Vein endothelial cell (primary cell): ENCODE results near the gene KLHL12. TPM values are rescaled to one million over a fixed set of nuclear protein-coding genes. Genes with fewer than 3 reads are reported as not detected.

Source experiments
- small RNA-seq: library from RNA; depleted of rRNA; stranded (forward); fragments of <200 nt; gene quantifications from one replicate; pipeline ENCODE3, GENCODE V24; 2012
- total RNA-seq: library from RNA; depleted of rRNA; stranded (reverse); fragments of >200 nt; gene quantifications from 2 replicates; pipeline ENCODE4 v1.2.3, GENCODE V29; 2012

KLHL12 gene
- 23.8 and 24.5 TPM in 2 replicates for total RNA-seq

DNA sequence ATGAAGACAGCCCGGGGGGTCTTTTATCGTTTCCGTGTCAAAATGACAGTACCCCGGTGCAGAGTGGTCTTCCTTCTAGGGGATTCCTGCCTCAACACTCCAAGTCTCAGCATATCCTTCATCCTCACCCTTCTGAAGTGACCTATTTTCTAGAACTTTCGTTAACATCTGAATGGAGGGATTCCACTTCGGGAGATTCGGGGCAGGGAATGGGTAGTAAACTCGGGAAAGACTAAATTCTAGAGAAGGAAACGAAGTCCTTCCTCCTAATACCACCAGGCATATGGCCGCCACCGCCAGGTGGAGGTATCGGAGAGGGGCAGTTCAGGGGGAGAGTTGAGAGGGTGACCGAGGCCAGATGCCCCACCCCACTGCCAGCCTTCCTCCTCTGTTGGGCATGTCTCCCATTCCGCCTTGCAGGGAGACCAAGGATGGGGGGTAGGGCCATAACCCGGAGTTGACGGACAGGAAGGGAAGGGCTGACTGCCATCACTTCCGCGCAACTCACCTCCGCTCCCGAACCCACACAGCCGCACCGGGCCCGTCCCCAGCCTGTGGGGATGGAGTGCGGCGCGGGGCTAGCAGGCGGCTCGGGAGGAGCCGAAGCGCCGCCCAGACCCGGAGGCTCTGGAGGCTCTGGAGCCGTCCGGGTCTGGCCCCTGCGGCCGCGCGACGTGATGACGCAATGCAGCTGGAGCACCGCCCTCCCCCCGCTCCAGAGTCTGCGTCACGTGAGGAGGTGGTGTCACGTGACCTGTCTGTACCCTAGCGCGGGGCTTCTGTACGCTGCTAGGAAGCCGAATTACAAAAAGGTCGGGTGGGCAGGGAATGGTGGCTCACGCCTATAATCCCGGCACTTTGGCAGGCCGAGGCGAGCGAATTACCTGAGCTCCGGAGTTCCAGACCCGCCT is at the start of gene KLHL12:
KLHL12 (minus strand) TSS at position 654 of the 911 bp plus-strand sequence. CDS start 2,072 bp downstream, outside the sequence.

DNA sequence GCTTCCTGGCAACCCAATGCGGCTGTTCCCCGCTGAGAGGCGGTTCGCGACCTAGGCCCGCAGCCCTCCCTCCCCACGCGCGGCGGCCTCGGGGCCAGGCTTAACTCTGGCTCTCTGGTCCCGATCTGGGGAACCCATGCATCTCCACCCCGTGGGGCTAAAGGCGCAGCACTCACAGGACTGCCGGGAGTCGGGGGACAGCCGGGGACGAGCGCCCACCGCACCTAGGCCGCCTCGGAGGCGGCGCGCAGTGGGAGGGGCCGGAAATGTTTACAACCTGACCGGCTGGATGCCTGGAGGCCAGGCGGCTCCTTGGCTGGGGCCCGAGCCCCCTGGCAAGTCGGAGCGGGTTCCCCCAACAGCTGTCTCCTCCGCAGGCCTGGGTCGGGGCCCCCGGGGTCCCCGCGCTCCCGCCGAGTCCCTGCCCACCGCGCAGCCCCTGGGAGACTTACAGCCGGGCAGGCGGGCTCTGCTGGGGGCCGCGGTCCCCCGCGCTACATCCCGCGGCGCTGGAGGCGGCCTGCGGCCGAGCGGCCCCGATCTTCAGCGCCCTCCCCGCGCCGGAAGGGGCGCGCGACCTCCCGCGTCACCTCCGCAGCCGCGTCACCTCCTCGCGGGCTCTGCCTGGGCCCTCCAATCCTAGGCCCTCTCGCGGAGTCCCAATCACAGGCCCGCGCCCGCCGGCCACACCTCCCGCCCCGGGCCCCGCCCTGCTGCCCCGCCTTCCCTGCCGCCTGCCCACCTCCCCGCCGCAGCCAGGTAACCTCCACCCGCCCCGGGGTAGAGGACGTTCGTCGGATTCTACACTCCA is 30.9 kb upstream of the KLHL12 start, which contains the start of gene ADIPOR1:
ADIPOR1 (minus strand) TSS at position 580 of the 811 bp plus-strand sequence. CDS start 7,242 bp downstream, outside the sequence.

DNA sequence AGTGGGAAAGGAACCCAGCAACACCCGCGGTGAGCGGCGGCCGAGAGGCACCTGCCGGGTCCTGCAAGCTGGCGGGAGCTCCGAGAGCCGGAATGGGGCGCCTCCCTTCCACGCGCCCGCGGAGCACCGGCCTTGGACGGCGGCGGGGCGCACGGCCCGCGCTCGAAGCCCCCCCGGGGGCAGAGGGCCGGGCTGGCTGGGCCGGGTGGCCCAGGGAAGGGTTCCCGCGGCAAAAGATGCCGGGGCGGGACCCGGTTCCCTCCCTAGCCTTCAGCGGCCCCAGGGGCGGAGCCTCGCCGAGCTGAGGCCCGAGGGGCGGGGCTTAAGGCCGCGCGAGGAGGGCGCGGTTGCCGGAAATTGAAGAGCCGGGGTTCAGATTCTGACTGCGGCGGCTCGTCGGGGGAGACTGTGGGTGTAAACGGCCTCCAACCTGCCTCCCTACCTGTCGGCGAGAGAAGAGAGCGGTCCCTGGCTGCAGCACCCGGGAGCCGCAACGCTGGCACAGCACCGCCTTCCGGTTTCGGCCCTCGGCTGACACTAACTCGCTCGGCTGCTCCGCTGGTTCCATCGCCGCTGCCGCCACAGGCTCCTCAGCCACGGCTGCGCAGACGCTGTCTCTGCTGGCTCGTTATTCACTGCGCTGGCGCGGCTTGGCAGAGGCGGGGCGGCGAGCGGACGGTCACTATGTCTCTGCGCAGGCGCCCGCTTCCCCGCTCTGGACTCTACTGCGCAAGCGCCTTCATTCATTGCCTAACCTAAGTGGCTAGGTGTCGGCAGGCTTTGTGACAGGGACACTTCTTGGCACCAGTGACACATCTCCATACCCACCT is 38.3 kb downstream of the KLHL12 start, which contains the start of gene RABIF:
RABIF (minus strand) TSS at position 619 of the 830 bp plus-strand sequence; CDS start at position 568, 51 bp downstream.

Small RNA genes lying within 50 kb of the gene (small RNA-seq; reads per million reads assigned to genes)
- gene RF00019 = not detected

Other genes with a start within 250 kb of the KLHL12 start
- gene SYT2, start 216.8 kb downstream of the KLHL12 start, total RNA-seq = not detected in 2 replicates
- 89.8 and 91.1 TPM in 2 replicates for gene KDM5B, start 118.8 kb downstream of the KLHL12 start, total RNA-seq
- gene PCAT6, start 116.3 kb downstream of the KLHL12 start, total RNA-seq = 0.48 TPM in 1 of 2 replicates, not detected in the other
- gene RABIF, start 38.1 kb downstream of the KLHL12 start, total RNA-seq = 9.5 and 13.5 TPM in 2 replicates
- 139 and 140 TPM in 2 replicates for gene ADIPOR1, start 31.1 kb upstream of the KLHL12 start, total RNA-seq
- 25.4 and 36.9 TPM in 2 replicates for gene CYB5R1, start 40.0 kb upstream of the KLHL12 start, total RNA-seq
- gene TMEM183A, start 80.1 kb upstream of the KLHL12 start, total RNA-seq = 113 and 126 TPM in 2 replicates
- under 0.01 and 0.65 TPM in 2 replicates for gene PPFIA4, start 99.3 kb upstream of the KLHL12 start, total RNA-seq
- gene MYOG, start 158.8 kb upstream of the KLHL12 start, total RNA-seq = not detected in 2 replicates
- not detected in 2 replicates for gene ADORA1, start 200.5 kb upstream of the KLHL12 start, total RNA-seq
- not detected in 2 replicates for gene MYBPH, start 248.6 kb upstream of the KLHL12 start, total RNA-seq